K562 (cell line): ENCODE data around the gene ZNF485. TPM values are rescaled to one million over a fixed set of nuclear protein-coding genes. Genes with fewer than 3 reads are reported as not detected.

Experiments
- XRCC4 ChIP-seq: IDR thresholded peaks from one replicate; pipeline ENCODE4 v1.6.1; 2011; ENCODE audit not compliant: insufficient read depth, insufficient read length; ENCODE audit errors: extremely low read depth
- polyA plus RNA-seq, 8 experiments: library from polyadenylated mRNA; depleted of rRNA in 4 of 8; stranded (reverse) in 5 of 8; unstranded in 3 of 8; fragments of >200 nt; fragmentation: Nextera tagmentation in 2 of 8; fragmentation: Illumina TruSeq in 1 of 8; extraction: Ambion mirVana in 2 of 8; extraction: Trizol in 1 of 8; gene quantifications; 2 replicates each; pipeline versions ENCODE4 v1.2.1 to v1.2.3, GENCODE V29; 2011 to 2014; ENCODE audit warnings: inconsistent platforms in 1 of 8, missing spikeins in 1 of 8
- total RNA-seq, 7 experiments: library from RNA; depleted of rRNA in 6 of 7; stranded (reverse); fragments of >200 nt in 6 of 7; fragmentation: Illumina TruSeq in 2 of 7; extraction: Trizol in 2 of 7; gene quantifications; 2 replicates each; pipeline versions ENCODE4 v1.2.1 to v1.2.3, GENCODE V29; 2011 to 2021; ENCODE audit warnings: low replicate concordance in 1 of 7
- TF ChIP-seq, protein P1 (sequence below), 2 experiments: fragments of 450-650 bp in 1 of 2; sonication (generic) in 1 of 2; formaldehyde crosslinking in 1 of 2; IDR thresholded peaks; 2 replicates each; pipeline versions ENCODE4 v1.7.1 to v1.9.0; 2016 to 2022; ENCODE audit warnings: inconsistent platforms in 1 of 2, mild to moderate bottlenecking in 1 of 2, missing genetic modification reagents in 1 of 2
- TF ChIP-seq, protein P2 (sequence below): fragments of 250-450 bp; sonication (Bioruptor Pico); IDR thresholded peaks from 2 replicates; pipeline ENCODE4 v1.4.0; 2020; ENCODE audit warnings: borderline replicate concordance
- TF ChIP-seq, protein P3 (sequence below): fragments of 450-650 bp; IDR thresholded peaks from 2 replicates; pipeline ENCODE4 v1.6.1; 2017; ENCODE audit warnings: antibody characterized with exemption, mild to moderate bottlenecking

ZNF485 gene
- total and polyA plus RNA-seq, 9 of the 15 experiments (the other 6 are each of a cell fraction or from before 2014, with no cell fraction given): 8.0 to 18.7 (median 11.9) TPM

DNA sequence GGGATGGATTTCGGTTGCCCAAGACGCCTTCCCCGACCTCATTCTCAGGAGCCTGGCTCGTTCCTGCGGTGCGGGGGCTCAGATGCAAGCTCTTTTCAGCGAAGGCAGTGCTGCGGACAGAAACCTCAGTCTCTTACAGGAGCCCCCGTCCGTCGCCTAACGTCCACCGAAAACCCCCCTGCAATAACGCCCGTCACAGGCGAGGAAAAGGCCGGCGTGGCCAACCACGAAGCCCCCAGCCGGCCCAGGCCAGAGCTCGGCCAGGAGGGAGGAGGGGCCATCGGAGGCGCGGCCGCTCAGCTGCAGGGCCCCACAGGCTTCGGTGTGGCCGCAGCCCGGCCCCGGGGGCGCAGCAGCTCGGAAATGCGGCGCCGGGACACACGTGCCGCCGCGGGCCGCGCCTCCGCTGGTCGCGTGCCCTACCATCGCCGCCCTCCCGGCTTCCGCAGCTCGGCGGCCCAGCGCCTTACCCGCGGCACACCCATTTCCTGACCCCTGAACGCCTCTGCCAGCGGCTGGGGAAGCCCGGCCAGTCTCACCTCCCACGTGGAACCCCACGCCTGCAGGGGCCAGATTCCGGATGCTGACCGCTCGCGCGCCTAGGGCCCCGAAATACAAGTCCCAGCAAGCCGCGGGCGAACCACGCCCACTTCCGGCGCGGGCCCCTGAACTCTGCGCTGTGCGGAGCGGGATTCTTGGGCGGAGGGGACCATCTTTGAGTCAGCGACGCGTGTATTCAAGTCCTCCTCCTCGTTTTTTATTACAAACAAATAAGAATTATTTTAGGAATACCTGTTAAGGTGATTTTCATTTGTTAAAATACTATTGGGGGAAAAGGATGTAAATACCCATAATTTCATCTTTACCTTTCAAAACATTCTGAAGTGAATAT is 32.0 kb upstream of the ZNF485 start, which contains the start of gene ZNF239 (continued):
- TF ChIP-seq, protein P1, sequence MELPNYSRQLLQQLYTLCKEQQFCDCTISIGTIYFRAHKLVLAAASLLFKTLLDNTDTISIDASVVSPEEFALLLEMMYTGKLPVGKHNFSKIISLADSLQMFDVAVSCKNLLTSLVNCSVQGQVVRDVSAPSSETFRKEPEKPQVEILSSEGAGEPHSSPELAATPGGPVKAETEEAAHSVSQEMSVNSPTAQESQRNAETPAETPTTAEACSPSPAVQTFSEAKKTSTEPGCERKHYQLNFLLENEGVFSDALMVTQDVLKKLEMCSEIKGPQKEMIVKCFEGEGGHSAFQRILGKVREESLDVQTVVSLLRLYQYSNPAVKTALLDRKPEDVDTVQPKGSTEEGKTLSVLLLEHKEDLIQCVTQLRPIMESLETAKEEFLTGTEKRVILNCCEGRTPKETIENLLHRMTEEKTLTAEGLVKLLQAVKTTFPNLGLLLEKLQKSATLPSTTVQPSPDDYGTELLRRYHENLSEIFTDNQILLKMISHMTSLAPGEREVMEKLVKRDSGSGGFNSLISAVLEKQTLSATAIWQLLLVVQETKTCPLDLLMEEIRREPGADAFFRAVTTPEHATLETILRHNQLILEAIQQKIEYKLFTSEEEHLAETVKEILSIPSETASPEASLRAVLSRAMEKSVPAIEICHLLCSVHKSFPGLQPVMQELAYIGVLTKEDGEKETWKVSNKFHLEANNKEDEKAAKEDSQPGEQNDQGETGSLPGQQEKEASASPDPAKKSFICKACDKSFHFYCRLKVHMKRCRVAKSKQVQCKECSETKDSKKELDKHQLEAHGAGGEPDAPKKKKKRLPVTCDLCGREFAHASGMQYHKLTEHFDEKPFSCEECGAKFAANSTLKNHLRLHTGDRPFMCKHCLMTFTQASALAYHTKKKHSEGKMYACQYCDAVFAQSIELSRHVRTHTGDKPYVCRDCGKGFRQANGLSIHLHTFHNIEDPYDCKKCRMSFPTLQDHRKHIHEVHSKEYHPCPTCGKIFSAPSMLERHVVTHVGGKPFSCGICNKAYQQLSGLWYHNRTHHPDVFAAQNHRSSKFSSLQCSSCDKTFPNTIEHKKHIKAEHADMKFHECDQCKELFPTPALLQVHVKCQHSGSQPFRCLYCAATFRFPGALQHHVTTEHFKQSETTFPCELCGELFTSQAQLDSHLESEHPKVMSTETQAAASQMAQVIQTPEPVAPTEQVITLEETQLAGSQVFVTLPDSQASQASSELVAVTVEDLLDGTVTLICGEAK (IDR thresholded peaks at IDR 0.05): peak; percentile 96
- TF ChIP-seq, protein P1 (CRISPR knock-in tag; IDR thresholded peaks at IDR 0.05): peak; percentile 42; the same call in 1 of the 2 replicates
- TF ChIP-seq XRCC4: no peak
- TF ChIP-seq, protein P2, sequence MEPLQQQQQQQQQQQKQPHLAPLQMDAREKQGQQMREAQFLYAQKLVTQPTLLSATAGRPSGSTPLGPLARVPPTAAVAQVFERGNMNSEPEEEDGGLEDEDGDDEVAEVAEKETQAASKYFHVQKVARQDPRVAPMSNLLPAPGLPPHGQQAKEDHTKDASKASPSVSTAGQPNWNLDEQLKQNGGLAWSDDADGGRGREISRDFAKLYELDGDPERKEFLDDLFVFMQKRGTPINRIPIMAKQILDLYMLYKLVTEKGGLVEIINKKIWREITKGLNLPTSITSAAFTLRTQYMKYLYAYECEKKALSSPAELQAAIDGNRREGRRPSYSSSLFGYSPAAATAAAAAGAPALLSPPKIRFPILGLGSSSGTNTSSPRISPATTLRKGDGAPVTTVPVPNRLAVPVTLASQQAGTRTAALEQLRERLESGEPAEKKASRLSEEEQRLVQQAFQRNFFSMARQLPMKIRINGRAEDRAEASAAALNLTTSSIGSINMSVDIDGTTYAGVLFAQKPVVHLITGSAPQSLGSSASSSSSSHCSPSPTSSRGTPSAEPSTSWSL (CRISPR knock-in tag): no peak
- TF ChIP-seq, protein P3, sequence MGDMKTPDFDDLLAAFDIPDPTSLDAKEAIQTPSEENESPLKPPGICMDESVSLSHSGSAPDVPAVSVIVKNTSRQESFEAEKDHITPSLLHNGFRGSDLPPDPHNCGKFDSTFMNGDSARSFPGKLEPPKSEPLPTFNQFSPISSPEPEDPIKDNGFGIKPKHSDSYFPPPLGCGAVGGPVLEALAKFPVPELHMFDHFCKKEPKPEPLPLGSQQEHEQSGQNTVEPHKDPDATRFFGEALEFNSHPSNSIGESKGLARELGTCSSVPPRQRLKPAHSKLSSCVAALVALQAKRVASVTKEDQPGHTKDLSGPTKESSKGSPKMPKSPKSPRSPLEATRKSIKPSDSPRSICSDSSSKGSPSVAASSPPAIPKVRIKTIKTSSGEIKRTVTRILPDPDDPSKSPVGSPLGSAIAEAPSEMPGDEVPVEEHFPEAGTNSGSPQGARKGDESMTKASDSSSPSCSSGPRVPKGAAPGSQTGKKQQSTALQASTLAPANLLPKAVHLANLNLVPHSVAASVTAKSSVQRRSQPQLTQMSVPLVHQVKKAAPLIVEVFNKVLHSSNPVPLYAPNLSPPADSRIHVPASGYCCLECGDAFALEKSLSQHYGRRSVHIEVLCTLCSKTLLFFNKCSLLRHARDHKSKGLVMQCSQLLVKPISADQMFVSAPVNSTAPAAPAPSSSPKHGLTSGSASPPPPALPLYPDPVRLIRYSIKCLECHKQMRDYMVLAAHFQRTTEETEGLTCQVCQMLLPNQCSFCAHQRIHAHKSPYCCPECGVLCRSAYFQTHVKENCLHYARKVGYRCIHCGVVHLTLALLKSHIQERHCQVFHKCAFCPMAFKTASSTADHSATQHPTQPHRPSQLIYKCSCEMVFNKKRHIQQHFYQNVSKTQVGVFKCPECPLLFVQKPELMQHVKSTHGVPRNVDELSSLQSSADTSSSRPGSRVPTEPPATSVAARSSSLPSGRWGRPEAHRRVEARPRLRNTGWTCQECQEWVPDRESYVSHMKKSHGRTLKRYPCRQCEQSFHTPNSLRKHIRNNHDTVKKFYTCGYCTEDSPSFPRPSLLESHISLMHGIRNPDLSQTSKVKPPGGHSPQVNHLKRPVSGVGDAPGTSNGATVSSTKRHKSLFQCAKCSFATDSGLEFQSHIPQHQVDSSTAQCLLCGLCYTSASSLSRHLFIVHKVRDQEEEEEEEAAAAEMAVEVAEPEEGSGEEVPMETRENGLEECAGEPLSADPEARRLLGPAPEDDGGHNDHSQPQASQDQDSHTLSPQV: peak; percentile 81
